Colonic mucosa (tissue), 4 donors: ENCODE measurements around the gene NELFA. TPM values are rescaled to one million over a fixed set of nuclear protein-coding genes. Genes with fewer than 3 reads are reported as not detected.

Source experiments
- DNase-seq: peaks from one replicate; pipeline ENCODE4 v3.0.0-alpha.2; 2020
- H3K27ac ChIP-seq: fragments of 200-600 bp; one replicate; pipeline ENCODE4 v1.8.0; 2021
- H3K27me3 ChIP-seq: fragments of 200-600 bp; one replicate; pipeline ENCODE4 v1.8.0; 2021
- H3K36me3 ChIP-seq: fragments of 200-600 bp; one replicate; pipeline ENCODE4 v1.8.0; 2021
- H3K4me1 ChIP-seq: fragments of 200-600 bp; one replicate; pipeline ENCODE4 v1.8.0; 2021; ENCODE audit warnings: mild to moderate bottlenecking
- H3K4me3 ChIP-seq: fragments of 200-600 bp; one replicate; pipeline ENCODE4 v1.8.0; 2021
- H3K9ac ChIP-seq, 2 donors: one replicate each; pipeline ENCODE4 v1.7.0; 2013; ENCODE audit warnings: control low read depth in 2 of 2, low read depth in 2 of 2, low read length in 2 of 2
- H3K9me3 ChIP-seq: fragments of 200-600 bp; one replicate; pipeline ENCODE4 v1.8.0; 2021
- intact Hi-C: fragments of 100-400 bp; cut with DNase I; formaldehyde crosslinking; loops from one replicate; pipeline ENCODE4 v1.14.1; 2022
- total RNA-seq, 2 donors: library from RNA; stranded (reverse); fragmentation: NEBNext Ultra II Directional in 1 of 2; extraction: Animal tissue kit (Norgen Biotek cat#: 25700) in 1 of 2; gene quantifications; one replicate each; pipeline ENCODE4 v1.2.1, GENCODE V29; 2021
- TF ChIP-seq, protein P1 (sequence below): fragments of 200-600 bp; IDR thresholded peaks from one replicate; pipeline ENCODE4 v1.8.0; 2022; ENCODE audit warnings: antibody characterized with exemption, mild to moderate bottlenecking
- donor health status: healthy.
- donor health status: DM: no; HTN: no; CAD: no.
- donor health status: DM: no; HTN: no; CAD: no.

The NELFA gene
- total RNA-seq, 2 donors from 2014 or later = 25.7 to 41.5 TPM

DNA sequence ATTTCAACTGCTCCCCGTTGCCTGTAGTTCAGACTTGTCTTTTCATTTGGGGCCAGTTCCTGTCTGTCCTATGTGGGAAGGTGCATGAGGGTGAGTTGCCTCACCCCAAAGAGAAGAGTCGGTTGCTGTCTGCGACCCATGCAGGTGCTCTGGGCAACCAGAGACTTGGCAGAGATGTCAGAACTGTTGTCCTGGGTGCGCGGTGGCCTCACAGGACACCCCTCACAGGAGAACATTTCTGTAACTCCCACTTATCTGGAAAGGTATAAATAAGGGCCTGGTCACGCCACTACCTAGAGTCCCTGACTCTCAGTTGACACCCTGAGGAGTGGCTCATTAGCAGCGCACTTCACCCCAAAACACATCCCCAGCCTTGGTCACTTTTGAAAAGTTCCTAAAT lies 40.6 kb upstream of the NELFA start:
- peaks cover 14% of the 10 kb centered on the region for H3K27me3 ChIP-seq
- no peak for DNase-seq
- H3K36me3 ChIP-seq = no peaks in the 10 kb centered on the region

GRCh38 chr4:2048831-2049230 lies 40.1 kb upstream of the NELFA start:
- Histone ChIP-seq H3K4me1 (no peaks in the 10 kb centered on the region), H3K27ac (no peak overlapping the region), H3K27me3 (peaks cover 14% of the 10 kb centered on the region), H3K4me3 (no peak overlapping the region), H3K9ac (no peak overlapping the region), H3K36me3 (no peaks in the 10 kb centered on the region), H3K9me3 (no peaks in the 10 kb centered on the region)
- intact Hi-C loops = no loop called here
- DNase-seq = no peak
- TF ChIP-seq, protein P1, sequence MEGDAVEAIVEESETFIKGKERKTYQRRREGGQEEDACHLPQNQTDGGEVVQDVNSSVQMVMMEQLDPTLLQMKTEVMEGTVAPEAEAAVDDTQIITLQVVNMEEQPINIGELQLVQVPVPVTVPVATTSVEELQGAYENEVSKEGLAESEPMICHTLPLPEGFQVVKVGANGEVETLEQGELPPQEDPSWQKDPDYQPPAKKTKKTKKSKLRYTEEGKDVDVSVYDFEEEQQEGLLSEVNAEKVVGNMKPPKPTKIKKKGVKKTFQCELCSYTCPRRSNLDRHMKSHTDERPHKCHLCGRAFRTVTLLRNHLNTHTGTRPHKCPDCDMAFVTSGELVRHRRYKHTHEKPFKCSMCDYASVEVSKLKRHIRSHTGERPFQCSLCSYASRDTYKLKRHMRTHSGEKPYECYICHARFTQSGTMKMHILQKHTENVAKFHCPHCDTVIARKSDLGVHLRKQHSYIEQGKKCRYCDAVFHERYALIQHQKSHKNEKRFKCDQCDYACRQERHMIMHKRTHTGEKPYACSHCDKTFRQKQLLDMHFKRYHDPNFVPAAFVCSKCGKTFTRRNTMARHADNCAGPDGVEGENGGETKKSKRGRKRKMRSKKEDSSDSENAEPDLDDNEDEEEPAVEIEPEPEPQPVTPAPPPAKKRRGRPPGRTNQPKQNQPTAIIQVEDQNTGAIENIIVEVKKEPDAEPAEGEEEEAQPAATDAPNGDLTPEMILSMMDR = no peak

More for the DNA sequence above, 40.6 kb upstream of the NELFA start:
- Histone ChIP-seq H3K4me1 (no peaks in the 10 kb centered on the region), H3K9ac (no peak overlapping the region), H3K4me3 (no peak overlapping the region), H3K27ac (no peak overlapping the region), H3K9me3 (no peaks in the 10 kb centered on the region)
- intact Hi-C loops = no loop called here
- TF ChIP-seq, protein P1 = no peak

DNA sequence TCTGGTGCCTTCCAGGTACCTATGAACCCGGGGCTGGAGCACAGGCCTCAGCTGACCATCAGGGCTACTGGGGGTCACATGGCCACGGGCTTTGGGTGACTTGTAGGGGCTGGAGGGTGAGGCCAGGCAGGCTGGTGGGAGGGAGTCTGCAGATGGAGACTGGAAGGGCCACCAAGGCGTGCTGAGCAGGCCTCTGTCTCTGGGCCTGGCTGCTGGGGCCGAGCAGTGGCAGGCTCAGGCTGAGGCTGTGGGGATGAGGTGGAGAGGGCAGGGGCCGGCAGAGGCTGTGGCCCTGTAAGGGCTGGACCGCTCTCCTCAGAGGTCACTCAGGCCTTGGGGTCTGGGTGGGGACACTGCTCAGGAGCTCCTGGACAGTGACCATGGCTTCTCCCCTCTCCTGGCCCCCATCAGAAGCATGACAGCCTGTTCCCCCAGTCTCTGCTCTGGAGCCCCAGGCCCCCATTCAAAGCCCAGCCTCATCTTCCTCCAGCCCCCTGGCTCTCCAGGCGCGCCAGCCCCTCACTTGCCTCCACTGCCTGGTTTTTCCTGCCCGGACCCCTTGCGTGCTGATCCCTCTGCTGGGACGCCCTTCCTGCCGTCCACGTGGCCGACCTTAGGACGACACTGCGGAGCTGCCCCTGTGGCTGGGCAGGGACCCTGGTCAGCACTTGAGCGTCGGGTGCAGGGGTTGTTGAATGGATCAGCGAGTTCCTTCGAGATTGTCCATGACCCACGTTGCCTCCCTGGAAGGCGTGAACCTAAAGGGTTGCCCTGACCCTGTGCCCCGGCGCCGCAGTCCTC lies 39.2 kb upstream of the NELFA start:
- no peaks in the 10 kb centered on the region for H3K4me1 ChIP-seq
- H3K9me3 ChIP-seq = no peaks in the 10 kb centered on the region
- intact Hi-C loops = no loop called here
- no peak overlapping the region for H3K4me3 ChIP-seq
- H3K27ac ChIP-seq = no peak overlapping the region
- peaks cover 14% of the 10 kb centered on the region for H3K27me3 ChIP-seq
- no peak overlapping the region for H3K9ac ChIP-seq
- DNase-seq = no peak
- no peaks in the 10 kb centered on the region for H3K36me3 ChIP-seq
- TF ChIP-seq, protein P1 = no peak

DNA sequence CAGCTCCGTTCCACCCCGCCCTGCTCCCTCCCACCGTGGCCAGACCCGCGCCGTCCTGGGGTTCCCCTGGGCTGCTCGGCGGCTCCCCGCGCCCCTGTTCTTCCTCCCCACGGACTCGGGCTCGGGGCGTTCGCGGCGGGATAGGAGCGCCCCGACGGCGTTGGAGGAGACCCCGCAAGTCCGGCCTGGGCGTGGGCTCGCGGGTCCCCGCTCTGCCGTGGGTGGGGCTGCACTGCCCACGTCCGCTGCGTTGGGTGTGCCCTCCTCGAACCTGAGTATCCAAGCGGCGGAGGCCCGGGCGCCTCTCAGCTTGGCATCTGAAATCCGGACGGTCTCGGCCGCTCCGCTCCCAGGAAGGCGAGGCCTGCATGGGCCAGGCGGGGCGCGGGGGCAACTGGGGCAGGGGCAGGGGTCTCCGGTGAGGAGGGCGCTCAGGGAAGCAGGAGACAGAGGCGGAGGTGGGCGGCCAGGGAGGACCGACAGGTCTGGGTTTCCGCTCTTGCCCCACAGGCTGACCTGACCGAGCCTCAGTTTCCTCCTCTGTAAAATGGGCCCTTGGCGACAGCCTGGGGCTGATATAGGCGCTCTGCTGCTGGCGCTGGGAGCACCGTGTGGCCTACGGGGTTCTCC lies 38.4 kb upstream of the NELFA start:
- H3K4me1 ChIP-seq = no peaks in the 10 kb centered on the region
- no peaks in the 10 kb centered on the region for H3K9me3 ChIP-seq
- no peak overlapping the region for H3K27ac ChIP-seq
- H3K36me3 ChIP-seq = no peaks in the 10 kb centered on the region
- H3K9ac ChIP-seq = no peak overlapping the region
- TF ChIP-seq, protein P1 = no peak
- peaks cover 14% of the 10 kb centered on the region for H3K27me3 ChIP-seq
- no peak overlapping the region for H3K4me3 ChIP-seq
- no peak for DNase-seq
- intact Hi-C loops = no loop called here

DNA sequence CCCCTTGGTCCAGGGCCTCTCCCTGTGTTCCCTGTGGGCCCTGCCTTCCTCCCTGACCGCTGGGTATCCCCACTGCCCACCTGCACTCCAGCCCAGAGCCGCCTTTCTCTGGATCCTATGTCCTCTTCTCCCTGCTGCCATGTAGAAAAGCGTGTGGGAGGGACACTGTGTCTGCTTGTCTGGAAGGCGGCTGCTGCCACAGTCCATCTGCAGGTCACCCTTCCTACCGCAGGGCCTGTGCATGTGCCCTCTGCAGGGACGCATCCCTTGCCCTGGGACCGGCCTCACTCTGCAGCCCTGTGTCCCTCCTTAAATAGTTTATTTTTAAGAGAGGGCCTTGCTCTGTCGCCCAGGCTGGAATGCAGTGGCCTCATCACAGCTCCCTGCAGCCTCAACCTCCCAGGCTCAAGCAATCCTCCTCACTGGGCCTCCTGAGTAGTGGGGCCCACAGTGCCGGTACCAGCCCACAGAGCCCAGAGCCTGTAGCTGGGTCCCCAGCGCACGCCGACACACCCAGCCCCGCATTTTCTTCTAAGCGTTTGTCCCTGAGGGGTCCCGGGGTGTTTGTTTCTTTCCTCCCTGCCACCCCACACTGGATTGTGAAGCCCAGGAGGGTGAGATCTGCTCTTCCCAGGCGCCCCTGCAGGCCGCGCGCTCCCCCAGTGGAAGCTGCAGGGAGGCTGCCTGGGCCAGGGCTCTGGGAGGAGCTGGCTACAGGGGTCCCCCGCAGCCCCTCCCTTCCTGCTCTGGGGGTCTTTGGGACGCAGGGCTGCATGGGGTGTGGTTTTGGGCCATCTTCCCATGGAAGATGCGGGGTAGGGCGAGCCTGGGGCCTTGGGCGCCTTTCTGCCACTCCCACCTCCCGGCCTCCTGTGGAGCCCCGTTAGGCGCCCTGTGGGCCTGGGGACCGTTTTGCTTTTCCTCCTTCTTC lies 37.5 kb upstream of the NELFA start:
- Histone ChIP-seq H3K36me3 (no peaks in the 10 kb centered on the region), H3K4me1 (peaks cover 4% of the 10 kb centered on the region), H3K9ac (no peak overlapping the region), H3K27me3 (peaks cover 16% of the 10 kb centered on the region), H3K27ac (no peak overlapping the region), H3K9me3 (no peaks in the 10 kb centered on the region), H3K4me3 (no peak overlapping the region)
- TF ChIP-seq, protein P1 = no peak
- DNase-seq = no peak
- intact Hi-C loops = no loop called here
